RCC 7860 (cell line): ENCODE measurements around the gene LCAT.
"Not testable (repeated sequence)": the region's sequence is repeated elsewhere in the genome, so short reads cannot be mapped to it uniquely, and the experiment has no call there.

Experiments
- DNase-seq: peaks from one replicate; pipeline ENCODE4 v3.0.0-alpha.2; 2015; ENCODE audit warnings: low spot score
- FAIRE-seq: peaks from 2 replicates; lab custom pipeline; 2012; peaks lifted over from hg19 to GRCh38; lab: Jason Lieb, UNC

Gene LCAT

DNA sequence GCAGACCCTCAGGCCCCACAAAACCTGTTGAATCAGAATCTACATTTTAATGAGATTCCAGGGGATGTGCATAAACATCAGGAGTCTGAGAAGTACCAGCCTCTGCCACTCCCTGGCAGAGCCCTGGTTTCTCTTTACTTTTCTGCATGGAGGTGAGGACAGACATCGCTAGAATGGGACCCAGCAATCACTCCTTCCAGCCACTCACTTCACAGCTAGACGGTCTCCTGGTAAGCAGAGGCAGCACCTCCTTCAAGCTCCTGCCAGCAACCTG, 28.5 kb downstream of the LCAT start:
- not testable (repeated sequence) for FAIRE-seq, DNase-seq

DNA sequence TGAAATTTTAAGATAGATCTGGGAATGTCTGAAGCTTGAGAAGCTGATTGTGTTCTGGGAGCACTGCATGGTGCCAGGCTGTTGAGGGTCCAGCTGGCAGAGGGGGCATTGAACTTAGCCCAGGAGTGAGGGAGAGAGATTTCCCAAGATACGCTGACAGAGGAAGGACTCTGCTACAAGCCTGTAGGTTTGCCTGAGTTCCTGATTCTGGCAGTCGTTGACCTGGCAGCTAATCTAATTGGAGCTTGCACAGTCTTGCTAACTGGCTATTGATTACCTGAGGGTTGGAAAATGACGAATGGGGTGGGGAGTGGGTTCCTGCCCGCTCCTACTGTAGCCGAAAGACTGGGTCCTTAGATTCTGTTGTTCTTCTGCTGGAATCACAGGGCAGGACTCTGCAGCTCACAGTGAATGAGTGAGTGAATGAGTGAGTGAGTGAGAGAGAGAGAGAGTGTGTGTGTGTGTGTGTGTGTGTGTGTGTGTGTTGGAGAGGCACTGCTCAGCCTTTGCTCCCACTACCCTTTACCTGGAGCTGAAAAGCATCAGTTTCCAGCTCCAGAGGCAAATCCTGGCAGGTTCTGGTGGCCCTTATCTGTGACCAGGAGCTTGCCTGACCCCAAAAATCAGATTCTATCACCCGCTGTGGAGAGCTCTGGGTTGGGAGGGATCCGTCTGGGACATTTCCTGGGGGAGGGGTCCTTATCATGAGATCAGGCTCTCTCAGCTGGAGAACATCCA, 29.0 kb downstream of the LCAT start:
- no peak for FAIRE-seq
- DNase-seq = no peak

DNA sequence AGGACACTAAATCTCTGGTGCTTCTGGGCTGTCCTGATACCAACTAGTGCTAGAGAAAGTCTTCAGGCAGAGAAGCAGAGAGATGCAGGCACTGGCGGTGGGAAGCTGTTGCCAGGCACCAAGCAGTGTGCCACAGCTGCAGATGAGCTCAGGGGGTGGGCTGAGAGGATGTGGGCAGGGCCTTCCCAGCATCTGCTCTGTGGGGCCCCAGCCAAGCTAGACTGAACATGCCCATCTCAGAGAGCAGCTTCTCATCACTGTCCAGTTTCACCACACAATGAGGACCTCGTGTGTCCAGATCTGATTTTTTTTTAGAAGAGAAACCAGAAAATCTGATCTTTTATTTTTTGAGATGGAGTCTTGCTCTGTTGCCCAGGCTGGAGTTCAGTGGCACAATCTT, 33.8 kb downstream of the LCAT start:
- DNase-seq (no peak), FAIRE-seq (no peak)

DNA sequence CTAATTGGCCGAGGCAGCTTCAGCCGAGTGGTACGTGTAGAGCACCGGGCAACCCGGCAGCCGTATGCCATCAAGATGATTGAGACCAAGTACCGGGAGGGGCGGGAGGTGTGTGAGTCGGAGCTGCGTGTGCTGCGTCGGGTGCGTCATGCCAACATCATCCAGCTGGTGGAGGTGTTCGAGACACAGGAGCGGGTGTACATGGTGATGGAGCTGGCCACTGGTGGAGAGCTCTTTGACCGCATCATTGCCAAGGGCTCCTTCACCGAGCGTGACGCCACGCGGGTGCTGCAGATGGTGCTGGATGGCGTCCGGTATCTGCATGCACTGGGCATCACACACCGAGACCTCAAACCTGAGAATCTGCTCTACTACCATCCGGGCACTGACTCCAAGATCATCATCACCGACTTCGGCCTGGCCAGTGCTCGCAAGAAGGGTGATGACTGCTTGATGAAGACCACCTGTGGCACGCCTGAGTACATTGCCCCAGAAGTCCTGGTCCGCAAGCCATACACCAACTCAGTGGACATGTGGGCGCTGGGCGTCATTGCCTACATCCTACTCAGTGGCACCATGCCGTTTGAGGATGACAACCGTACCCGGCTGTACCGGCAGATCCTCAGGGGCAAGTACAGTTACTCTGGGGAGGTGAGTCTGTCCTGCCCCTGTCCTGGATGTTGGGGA, 34.7 kb downstream of the LCAT start:
- no peak for FAIRE-seq

DNA sequence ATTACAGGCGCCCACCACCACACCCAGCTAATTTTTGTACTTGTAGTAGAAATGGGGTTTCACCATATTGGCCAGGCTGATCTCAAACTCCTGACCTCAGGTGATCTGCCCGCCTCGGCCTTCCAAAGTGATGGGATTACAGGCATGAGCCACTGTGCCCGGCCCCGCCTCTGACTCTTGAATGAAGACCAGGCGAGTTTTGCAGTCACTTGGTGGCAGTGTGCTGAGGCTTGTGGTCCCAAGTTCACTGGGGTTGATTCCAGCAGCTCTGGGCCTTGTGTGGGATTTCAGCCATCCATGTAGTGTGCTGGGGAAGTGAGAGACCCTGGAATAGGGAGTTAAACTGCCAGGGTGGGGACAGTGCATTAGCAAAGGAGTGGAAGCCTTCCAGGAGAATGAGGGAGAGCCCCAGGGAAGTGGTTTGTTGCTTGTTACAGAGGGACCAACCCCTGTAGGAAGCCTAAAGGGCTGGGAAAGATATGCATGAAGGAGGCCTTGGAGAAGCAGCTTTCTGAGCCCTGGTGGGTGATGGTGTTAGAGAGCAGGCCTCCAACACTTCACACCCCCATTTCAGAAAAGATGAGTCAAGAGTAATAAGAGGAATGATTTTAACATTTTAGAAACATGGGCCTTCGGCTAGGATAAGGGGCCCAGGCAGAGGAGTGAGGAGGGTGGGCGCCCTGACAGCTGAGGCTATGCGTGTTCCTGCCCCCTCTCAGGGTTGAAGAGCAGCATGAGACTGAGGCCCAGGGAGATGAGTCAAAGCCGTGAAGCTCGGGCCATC, 36.3 kb downstream of the LCAT start:
- no peak for DNase-seq

More for the DNA sequence above, 34.7 kb downstream of the LCAT start:
- no peak for DNase-seq

DNA sequence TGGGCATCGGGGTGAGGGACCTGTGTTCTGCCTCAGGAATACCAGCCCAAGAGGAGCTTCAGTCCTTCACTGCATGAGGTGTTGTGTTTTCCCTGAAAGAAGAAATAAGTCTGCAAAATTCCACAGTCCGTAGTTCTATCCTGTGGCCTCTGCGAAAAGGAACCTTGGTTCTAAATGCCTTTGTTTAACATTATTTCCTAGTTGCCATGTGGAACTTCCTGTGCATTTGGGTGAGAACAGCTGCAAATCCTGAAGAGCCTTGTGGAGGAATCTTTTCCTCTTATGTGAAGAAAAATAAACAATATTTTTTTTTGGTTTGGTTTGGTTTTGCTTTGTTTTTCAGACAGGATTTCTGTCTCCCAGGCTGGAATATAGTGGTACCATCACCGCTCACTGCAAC, 41.1 kb downstream of the LCAT start:
- DNase-seq (no peak), FAIRE-seq (no peak)

More for the DNA sequence above, 36.3 kb downstream of the LCAT start:
- FAIRE-seq = no peak

DNA sequence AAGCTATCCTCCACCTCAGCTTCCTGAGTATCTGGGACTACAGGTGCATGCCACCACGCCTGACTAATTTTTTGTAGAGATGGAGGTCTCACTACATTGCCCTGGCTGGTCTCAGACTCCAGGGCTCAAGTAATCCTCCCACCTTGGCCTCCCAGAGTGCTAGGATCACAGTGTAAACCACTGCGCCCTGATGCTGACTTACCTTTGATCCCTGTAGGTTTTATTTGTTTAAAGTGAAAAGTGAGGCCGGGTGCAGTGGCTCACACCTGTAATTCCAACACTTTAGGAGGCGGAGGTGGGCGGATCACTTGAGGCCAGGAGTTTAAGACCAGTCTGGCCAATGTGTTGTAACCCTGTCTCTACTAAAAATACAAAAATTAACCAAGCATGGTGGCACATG, 42.2 kb downstream of the LCAT start:
- FAIRE-seq = no peak
- no peak for DNase-seq

DNA sequence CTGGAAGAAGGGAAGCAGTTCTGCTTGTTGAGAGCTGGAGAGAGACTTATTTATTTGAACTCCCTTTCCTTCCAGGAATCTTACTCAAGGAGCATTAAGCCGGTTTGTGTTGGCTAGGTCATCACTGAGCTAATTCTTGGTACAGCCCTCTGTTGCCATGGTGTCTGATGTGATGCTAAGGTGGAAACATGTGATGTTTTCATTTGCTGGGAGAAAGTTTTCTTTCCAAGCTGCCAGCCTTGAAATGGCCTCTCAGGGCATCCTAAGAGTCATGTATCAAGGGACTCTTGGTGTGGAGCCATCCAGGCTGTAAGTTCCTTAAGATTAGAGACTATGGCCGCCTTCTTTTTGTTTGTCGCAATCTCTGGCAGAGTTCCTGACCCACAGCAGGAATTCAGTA, 46.7 kb downstream of the LCAT start:
- DNase-seq (no peak), FAIRE-seq (no peak)

DNA sequence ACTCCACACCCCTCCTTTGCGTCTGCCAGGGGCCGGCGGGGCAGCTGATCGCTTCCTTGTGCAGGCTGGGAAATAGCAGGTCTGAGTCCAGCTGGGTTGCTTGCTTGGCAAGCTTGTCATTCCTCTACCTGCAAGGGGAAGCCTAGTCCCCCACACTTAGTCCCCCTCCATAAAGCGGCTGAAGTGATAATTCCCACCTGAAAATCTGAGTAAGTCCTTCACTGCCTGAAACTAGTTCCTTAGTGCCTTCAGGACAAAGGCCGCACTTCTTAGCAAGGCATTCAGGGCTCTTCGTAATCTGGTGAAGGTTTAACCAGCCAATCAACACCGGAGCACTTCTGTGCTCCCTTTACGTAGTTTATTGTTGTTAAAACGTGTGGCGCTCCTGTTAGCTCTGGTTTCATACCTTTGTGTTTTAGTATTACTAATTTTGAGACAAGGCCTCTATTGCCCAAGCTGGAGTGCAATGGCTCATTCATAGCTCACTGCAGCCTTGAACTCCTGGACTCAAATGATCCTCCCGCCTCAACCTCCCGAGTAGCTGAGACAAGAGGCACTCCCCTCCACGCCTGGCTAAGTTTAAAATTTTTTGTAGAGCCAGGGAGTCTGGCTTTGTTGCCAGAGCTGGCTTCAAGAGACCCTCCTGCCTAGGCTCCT, 50.0 kb downstream of the LCAT start:
- FAIRE-seq (no peak), DNase-seq (no peak)

DNA sequence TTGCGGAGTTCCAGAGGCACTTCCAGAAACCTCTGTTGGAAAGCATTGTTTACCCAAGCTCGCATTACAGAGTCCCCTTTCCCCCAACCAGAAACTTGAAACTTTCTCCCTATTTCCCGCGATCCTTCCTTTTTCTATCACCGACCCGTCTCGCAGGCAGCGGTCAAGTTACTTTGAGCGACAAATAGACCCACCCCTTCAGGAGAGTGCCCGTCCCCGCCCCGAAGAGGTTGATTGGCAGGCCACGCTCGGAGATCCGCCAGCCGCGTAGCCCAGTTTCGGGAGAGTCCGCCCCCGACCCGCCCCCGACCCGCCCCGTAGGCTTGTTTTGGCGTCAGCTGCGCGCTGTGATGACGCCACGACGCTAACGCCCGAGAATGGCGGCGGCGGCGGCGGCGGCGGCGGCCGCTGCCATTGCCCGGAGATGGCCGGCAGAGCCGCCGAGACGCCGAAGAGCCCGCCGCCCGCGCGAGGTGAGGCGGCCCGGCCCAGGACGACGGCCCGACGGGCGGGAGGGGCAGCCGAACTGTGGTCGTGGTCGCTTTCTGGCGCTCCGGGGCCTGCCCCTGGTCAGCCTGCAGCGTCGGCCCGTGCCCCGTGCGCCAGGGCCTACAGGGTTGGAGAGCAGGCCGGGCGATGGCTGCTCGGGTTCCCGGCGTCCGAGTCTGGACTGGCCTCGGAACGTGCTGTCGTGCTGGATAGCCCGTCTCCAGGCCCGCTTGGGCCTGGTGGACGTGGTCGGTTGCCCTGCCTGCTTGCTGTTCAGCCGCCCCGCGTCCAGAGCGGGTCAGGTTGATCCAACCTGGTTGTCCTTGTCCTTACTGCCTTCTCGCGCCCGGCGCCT, 50.8 kb downstream of the LCAT start, which contains the start of gene PSKH1:
PSKH1 (plus strand) TSS at position 356 of the 844 bp plus-strand sequence. CDS start 15,496 bp downstream, outside the sequence.
- DNase-seq = peak; percentile 87
- no peak for FAIRE-seq

DNA sequence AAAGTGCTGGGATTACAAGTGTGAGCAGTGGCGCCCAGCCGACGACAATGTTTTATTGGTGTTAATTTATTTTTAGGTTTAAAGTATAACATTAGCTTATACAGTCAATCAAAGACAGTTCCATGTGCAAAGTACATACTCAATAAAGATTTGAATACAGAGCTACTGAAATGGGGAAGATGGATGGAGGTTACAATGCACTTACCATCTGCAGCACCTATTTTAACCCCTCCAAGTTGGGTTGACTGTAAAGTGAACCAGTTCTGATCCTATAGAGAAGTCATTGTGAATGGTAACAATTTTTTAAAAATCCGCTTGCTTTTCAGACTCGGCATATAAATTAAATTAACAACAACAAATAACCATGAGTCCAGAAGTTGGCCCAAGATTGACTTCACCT, 51.5 kb downstream of the LCAT start:
- DNase-seq (no peak), FAIRE-seq (no peak)
